HUES48 (cell line): Measurements from ENCODE around the gene MGRN1.
A peak's percentile ranks its signal among the peaks of the same experiment; 100 is the strongest.

ENCODE experiments used
- H3K27ac ChIP-seq: one replicate; pipeline ENCODE4 v1.7.0; 2013; ENCODE audit warnings: low read depth, low read length, inconsistent platforms
- H3K27me3 ChIP-seq: 2 replicates; pipeline ENCODE4 v1.6.1; 2013; ENCODE audit warnings: mild to moderate bottlenecking, low read length; ENCODE audit not compliant: control insufficient read depth, insufficient read depth
- H3K36me3 ChIP-seq: 2 replicates; pipeline ENCODE4 v1.6.1; 2013; ENCODE audit warnings: low read length; ENCODE audit not compliant: control insufficient read depth, insufficient read depth
- H3K4me1 ChIP-seq: 2 replicates; pipeline ENCODE4 v1.6.1; 2013; ENCODE audit warnings: mild to moderate bottlenecking, low read length; ENCODE audit not compliant: control insufficient read depth, insufficient read depth
- H3K4me3 ChIP-seq: 2 replicates; pipeline ENCODE4 v1.5.1; 2013; ENCODE audit warnings: mild to moderate bottlenecking, low read depth, low read length
- H3K9ac ChIP-seq: 2 replicates; pipeline ENCODE4 v1.6.1; 2013; ENCODE audit warnings: mild to moderate bottlenecking, low read depth, low read length, moderate library complexity
- H3K9me3 ChIP-seq: 2 replicates; pipeline ENCODE4 v1.6.1; 2013; ENCODE audit warnings: low read length; ENCODE audit not compliant: control insufficient read depth, insufficient read depth

The MGRN1 gene

DNA sequence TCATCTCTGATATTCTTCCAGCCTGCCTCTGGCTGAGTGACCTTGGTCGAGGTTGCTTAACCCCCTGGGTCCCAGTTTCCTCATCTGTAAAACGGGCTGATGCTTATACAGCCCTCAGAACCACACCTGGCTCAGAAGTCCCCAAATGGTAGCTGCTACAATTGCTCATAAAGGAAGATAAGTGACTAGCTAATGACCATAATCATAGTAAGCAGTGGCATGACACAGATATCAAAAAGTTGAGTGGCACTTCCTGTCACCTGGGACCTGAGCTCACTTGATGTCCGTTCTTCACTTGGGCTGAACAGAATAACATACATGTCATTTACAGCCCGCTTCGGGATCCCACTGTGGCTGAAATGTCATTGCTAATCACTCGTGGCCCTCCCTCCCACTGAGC, 1.8 kb downstream of the MGRN1 start:
- no peak overlapping the region for H3K9ac ChIP-seq
- H3K27me3 ChIP-seq = no peaks in the 10 kb centered on the region
- H3K4me1 ChIP-seq = no peaks in the 10 kb centered on the region
- H3K36me3 ChIP-seq = peaks cover 5% of the 10 kb centered on the region; the same call in 1 of the 2 replicates
- peak overlapping the region; percentile 82 for H3K4me3 ChIP-seq
- H3K27ac ChIP-seq = no peak overlapping the region
- no peaks in the 10 kb centered on the region for H3K9me3 ChIP-seq

DNA sequence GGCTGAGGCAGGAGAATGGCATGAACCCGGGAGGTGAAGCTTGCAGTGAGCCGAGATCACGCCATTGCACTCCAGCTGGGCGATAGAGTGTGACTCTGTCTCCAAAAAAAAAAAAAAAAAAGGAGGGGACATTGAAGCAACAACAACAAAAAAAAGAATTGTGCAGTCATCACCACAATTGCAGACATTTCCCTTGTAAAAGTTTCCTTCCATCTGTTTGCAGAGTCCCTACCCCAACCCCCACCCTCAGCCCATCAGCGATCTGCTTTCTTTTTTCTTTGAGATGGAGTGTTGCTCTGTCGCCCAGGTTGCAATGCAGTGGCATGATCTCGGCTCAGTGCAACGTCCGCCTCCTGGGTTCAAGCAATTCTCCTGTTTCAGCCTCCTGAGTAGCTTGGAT, 3.7 kb downstream of the MGRN1 start:
- Histone ChIP-seq H3K27me3 (no peaks in the 10 kb centered on the region), H3K4me1 (no peaks in the 10 kb centered on the region), H3K9ac (no peak overlapping the region), H3K27ac (no peak overlapping the region), H3K36me3 (peaks cover 5% of the 10 kb centered on the region; the same call in 1 of the 2 replicates), H3K4me3 (no peak overlapping the region), H3K9me3 (no peaks in the 10 kb centered on the region)

GRCh38 chr16:4631444-4631843, 6.8 kb downstream of the MGRN1 start:
- H3K27me3 ChIP-seq = no peaks in the 10 kb centered on the region
- peaks cover 10% of the 10 kb centered on the region; the same call in 1 of the 2 replicates for H3K36me3 ChIP-seq
- no peak overlapping the region for H3K27ac ChIP-seq

GRCh38 chr16:4633910-4634635, 9.4 kb downstream of the MGRN1 start:
- no peak overlapping the region for H3K27ac ChIP-seq

More at GRCh38 chr16:4631444-4631843, 6.8 kb downstream of the MGRN1 start:
- H3K9me3 ChIP-seq = no peaks in the 10 kb centered on the region
- no peak overlapping the region for H3K9ac ChIP-seq
- no peak overlapping the region for H3K4me3 ChIP-seq
- H3K4me1 ChIP-seq = no peaks in the 10 kb centered on the region

DNA sequence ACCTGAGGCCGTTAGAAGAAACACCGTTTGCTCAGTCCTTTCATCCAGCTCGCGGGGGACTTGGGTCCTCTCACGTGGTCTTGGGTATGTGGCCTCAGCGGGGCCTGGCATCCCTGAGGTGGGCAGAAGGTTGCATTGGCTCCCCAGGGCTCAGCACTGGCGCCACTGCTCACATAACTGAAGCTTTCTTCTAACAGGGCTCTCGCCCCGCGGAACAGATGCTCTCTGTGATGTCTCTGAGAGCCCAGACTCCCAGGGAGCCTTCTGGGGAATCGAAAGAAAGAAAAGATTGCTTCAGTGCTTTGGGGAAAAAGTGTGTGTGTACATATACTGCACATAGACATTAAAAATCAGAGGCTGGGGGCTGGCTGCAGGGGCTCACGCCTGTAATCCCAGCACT, 10.1 kb downstream of the MGRN1 start:
- peaks cover 10% of the 10 kb centered on the region for H3K36me3 ChIP-seq
- H3K9me3 ChIP-seq = no peaks in the 10 kb centered on the region
- no peaks in the 10 kb centered on the region for H3K4me1 ChIP-seq
- no peak overlapping the region for H3K9ac ChIP-seq
- no peak overlapping the region for H3K27ac ChIP-seq
- H3K27me3 ChIP-seq = no peaks in the 10 kb centered on the region
- H3K4me3 ChIP-seq = no peak overlapping the region

More at GRCh38 chr16:4633910-4634635, 9.4 kb downstream of the MGRN1 start:
- Histone ChIP-seq H3K9me3 (no peaks in the 10 kb centered on the region), H3K36me3 (peaks cover 10% of the 10 kb centered on the region), H3K4me1 (no peaks in the 10 kb centered on the region), H3K27me3 (no peaks in the 10 kb centered on the region), H3K4me3 (no peak overlapping the region), H3K9ac (no peak overlapping the region)

DNA sequence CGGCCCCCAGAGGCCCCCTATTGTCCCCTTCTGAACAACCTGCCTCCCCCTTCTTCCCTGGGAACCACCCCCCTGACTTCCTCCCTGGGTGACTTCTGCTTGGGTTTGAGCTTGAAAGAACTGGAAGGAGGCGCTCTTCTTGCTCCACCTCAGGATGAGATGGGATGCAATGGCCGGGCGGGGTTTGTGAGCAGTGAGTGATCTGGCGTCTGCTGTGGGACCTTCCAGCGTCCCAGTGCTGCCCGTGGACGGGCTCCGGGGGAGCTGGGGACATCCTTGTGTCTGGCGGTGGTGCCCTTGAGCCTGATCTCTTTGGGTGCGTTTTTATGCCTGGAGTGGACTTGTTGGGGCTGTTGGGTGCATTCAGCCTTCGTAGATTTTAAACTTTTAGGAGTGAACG, 11.6 kb downstream of the MGRN1 start:
- H3K36me3 ChIP-seq = peaks cover 10% of the 10 kb centered on the region
- H3K9ac ChIP-seq = no peak overlapping the region
- no peaks in the 10 kb centered on the region for H3K27me3 ChIP-seq
- H3K9me3 ChIP-seq = no peaks in the 10 kb centered on the region
- H3K4me3 ChIP-seq = no peak overlapping the region
- no peaks in the 10 kb centered on the region for H3K4me1 ChIP-seq
- no peak overlapping the region for H3K27ac ChIP-seq

DNA sequence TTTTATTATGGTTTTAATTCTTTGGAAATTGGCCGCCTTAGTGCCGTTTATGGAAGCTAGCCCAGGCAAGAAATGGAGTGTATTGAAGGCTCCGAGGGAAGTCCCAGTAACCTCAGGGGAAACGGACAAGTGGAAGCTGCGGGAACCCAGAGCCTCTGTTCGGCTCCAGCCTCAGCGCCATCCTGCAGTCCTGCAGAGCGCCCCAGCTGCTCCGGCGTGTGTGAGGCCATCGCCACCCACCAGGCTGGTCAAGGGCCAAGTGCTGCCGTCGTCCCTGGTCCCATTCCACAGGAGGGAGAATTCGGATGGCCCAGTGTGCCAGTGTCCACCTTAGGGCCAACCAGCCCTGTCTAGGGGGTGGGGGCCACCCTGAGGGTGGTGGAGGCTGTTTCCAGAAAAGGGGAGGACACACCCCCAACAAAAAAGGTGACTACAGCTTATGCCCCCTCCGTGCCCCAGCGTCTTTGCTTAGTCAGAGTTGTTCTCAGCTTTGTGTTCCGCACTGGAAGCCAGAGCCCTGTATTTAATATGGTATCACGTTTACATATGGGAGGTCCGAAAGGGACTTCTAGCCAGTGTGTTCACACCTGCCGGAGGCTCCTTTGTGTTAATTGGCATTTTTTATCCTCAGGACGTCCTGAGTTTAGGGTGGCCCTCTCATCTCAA, 13.0 kb downstream of the MGRN1 start:
- Histone ChIP-seq H3K36me3 (peaks cover 10% of the 10 kb centered on the region), H3K4me3 (no peak overlapping the region), H3K9ac (no peak overlapping the region), H3K27ac (no peak overlapping the region), H3K4me1 (no peaks in the 10 kb centered on the region), H3K9me3 (no peaks in the 10 kb centered on the region), H3K27me3 (no peaks in the 10 kb centered on the region)

GRCh38 chr16:4639899-4640509, 15.4 kb downstream of the MGRN1 start:
- Histone ChIP-seq H3K9ac (no peak overlapping the region), H3K27me3 (no peaks in the 10 kb centered on the region), H3K36me3 (peaks cover 6% of the 10 kb centered on the region), H3K9me3 (no peaks in the 10 kb centered on the region), H3K27ac (no peak overlapping the region), H3K4me1 (no peaks in the 10 kb centered on the region), H3K4me3 (no peak overlapping the region)

DNA sequence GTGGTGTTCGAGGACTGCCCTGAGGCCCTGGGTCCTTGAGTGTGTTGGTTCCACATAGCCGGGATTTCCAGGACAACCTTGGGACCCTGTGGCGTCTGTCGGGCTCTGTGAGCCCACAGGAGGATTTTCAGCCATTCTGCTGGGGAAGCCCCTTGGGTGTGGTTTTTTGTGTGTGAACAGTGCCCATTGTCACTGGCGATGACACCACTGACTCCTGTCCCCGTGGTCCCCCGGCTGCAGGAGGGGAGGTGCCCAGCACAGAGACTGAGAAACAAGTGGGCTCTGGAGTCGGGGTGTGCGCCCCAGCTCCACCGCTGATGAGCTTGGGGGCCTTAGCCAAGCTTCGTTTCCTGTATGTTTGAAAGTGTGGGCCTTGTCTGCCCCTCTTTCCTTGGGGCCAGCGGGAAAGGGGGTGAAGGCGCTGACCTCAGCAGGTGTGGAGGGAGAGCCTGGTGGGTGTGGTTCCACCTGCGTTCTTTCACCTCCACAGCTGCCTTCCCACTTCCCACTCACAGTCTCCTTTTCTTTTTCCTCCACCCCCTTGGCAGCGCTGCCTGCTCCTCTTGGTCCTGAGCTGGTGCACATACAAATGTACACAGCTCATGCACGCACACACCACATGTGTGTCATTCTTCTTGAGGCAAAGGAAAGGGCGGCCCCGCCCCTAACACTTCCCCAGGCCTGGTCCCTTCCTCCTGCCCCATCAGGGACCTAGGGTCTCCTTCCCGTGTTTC, 16.1 kb downstream of the MGRN1 start:
- H3K9me3 ChIP-seq = no peaks in the 10 kb centered on the region
- no peaks in the 10 kb centered on the region for H3K4me1 ChIP-seq
- H3K9ac ChIP-seq = no peak overlapping the region
- H3K27ac ChIP-seq = no peak overlapping the region
- peaks cover 6% of the 10 kb centered on the region for H3K36me3 ChIP-seq
- H3K4me3 ChIP-seq = no peak overlapping the region
- no peaks in the 10 kb centered on the region for H3K27me3 ChIP-seq

- Histone ChIP-seq H3K27ac (no peak overlapping the region), H3K4me1 (no peaks in the 10 kb centered on the region), H3K4me3 (no peak overlapping the region), H3K36me3 (peaks cover 6% of the 10 kb centered on the region), H3K9me3 (no peaks in the 10 kb centered on the region), H3K27me3 (no peaks in the 10 kb centered on the region), H3K9ac (no peak overlapping the region)
Observed at GRCh38 chr16:4641306-4641687, 16.7 kb downstream of the MGRN1 start.
